T-helper 22 cell (primary cell): ENCODE data around the gene RASD2.

Experiments used
- DNase-seq: peaks from one replicate; pipeline ENCODE4 v3.0.0-alpha.2; 2020; ENCODE audit warnings: low read depth

Gene RASD2

GRCh38 chr22:35541254-35541748 lies 670 bp downstream of the RASD2 start:
- DNase-seq, result no peak

- DNase-seq, result no peak
Measured at GRCh38 chr22:35542157-35542938, 1.7 kb downstream of the RASD2 start.

GRCh38 chr22:35542939-35543516 lies 2.4 kb downstream of the RASD2 start:
- DNase-seq, result no peak

GRCh38 chr22:35543702-35544101 lies 3.1 kb downstream of the RASD2 start:
- no peak for DNase-seq

- no peak for DNase-seq
Measured at GRCh38 chr22:35544189-35544588, 3.6 kb downstream of the RASD2 start.

GRCh38 chr22:35544827-35545226 lies 4.2 kb downstream of the RASD2 start:
- DNase-seq, result no peak

GRCh38 chr22:35546886-35547285 lies 6.3 kb downstream of the RASD2 start:
- DNase-seq, result no peak

GRCh38 chr22:35547987-35548721 lies 7.5 kb downstream of the RASD2 start:
- DNase-seq, result no peak

GRCh38 chr22:35548722-35549112 lies 8.1 kb downstream of the RASD2 start:
- no peak for DNase-seq

GRCh38 chr22:35549328-35549727 lies 8.7 kb downstream of the RASD2 start:
- no peak for DNase-seq

GRCh38 chr22:35551549-35552177 lies 11.0 kb downstream of the RASD2 start:
- DNase-seq, result no peak

- peak; percentile 67 for DNase-seq
Measured at GRCh38 chr22:35552196-35552842, 11.7 kb downstream of the RASD2 start.

GRCh38 chr22:35552846-35553245 lies 12.2 kb downstream of the RASD2 start:
- no peak for DNase-seq

GRCh38 chr22:35553341-35553740 lies 12.7 kb downstream of the RASD2 start:
- DNase-seq, result no peak

- no peak for DNase-seq
Measured at GRCh38 chr22:35554297-35554845, 13.7 kb downstream of the RASD2 start.

- no peak for DNase-seq
Measured at GRCh38 chr22:35555483-35555890, 14.9 kb downstream of the RASD2 start.

GRCh38 chr22:35555946-35556547 lies 15.4 kb downstream of the RASD2 start:
- no peak for DNase-seq

GRCh38 chr22:35556666-35557065 lies 16.0 kb downstream of the RASD2 start:
- DNase-seq, result no peak

- no peak for DNase-seq
Measured at GRCh38 chr22:35558031-35558430, 17.4 kb downstream of the RASD2 start.

- DNase-seq, result no peak
Measured at GRCh38 chr22:35558719-35559118, 18.1 kb downstream of the RASD2 start.

- no peak for DNase-seq
Measured at GRCh38 chr22:35559354-35560005, 18.8 kb downstream of the RASD2 start.
